Naive thymus-derived CD4-positive, alpha-beta T cell (primary cell): ENCODE data around the gene LRP1. TPM values are rescaled to one million over a fixed set of nuclear protein-coding genes. Genes with fewer than 3 reads are reported as not detected.

ENCODE experiments used
- ATAC-seq: fragments of 150-1000 bp; cut with Tn5 transposase; 2 replicates; pipeline ENCODE4 v1.10.0; 2021; ENCODE audit warnings: mild to moderate bottlenecking, moderate library complexity
- CTCF ChIA-PET: fragments of 350-600 bp; sonication (Branson Sonifier 250); formaldehyde crosslinking; loops from one replicate; lab custom pipeline; 2021; ENCODE audit warnings: antibody characterized with exemption; lab: Charles Lee
- POLR2A ChIA-PET: fragments of 350-600 bp; sonication (Branson Sonifier 250); formaldehyde crosslinking; loops from one replicate; lab custom pipeline; 2021; ENCODE audit warnings: antibody characterized with exemption, inconsistent platforms; lab: Charles Lee
- DNase-seq, 9 donors: peaks; one replicate each; pipeline versions ENCODE4 v3.0.0 to v3.0.0-alpha.2; 2020 to 2022; ENCODE audit warnings: mixed read lengths in 1 of 9
- H3K27ac ChIP-seq: one replicate; pipeline ENCODE4 v1.7.0; 2013; ENCODE audit warnings: mild to moderate bottlenecking, low read depth, low read length, moderate library complexity
- H3K27me3 ChIP-seq, 2 donors: one replicate each; pipeline ENCODE4 v1.7.0; 2013; ENCODE audit warnings: low read length in 2 of 2, mild to moderate bottlenecking in 2 of 2, moderate library complexity in 2 of 2; ENCODE audit not compliant: control insufficient read depth in 2 of 2, insufficient read depth in 2 of 2
- H3K36me3 ChIP-seq, 3 experiments: 1 replicate in 2 of 3; 2 replicates in 1 of 3; pipeline ENCODE4 v1.7.0; 2013; ENCODE audit warnings: low read length in 3 of 3, mild to moderate bottlenecking in 3 of 3, moderate library complexity in 1 of 3; ENCODE audit not compliant: insufficient read depth in 3 of 3, control insufficient read depth in 2 of 3
- H3K4me1 ChIP-seq, 2 donors: one replicate each; pipeline ENCODE4 v1.7.0; 2013; ENCODE audit warnings: low read length in 2 of 2, mild to moderate bottlenecking in 2 of 2, moderate library complexity in 1 of 2; ENCODE audit not compliant: control insufficient read depth in 2 of 2, insufficient read depth in 2 of 2
- H3K4me3 ChIP-seq: 2 replicates; pipeline ENCODE4 v1.7.0; 2013; ENCODE audit warnings: mild to moderate bottlenecking, low read length
- H3K9me3 ChIP-seq, 3 experiments: 1 replicate in 2 of 3; 2 replicates in 1 of 3; pipeline ENCODE4 v1.7.0; 2013; ENCODE audit warnings: low read length in 3 of 3; ENCODE audit not compliant: control insufficient read depth in 2 of 3
- H3K27ac Mint-ChIP-seq, 9 donors: one replicate each; pipeline ENCODE4 v1.8.0; 2020 to 2022; ENCODE audit warnings: mixed read lengths in 9 of 9, mild to moderate bottlenecking in 8 of 9, moderate library complexity in 5 of 9, inconsistent platforms in 2 of 9
- H3K27me3 Mint-ChIP-seq, 5 donors: one replicate each; pipeline ENCODE4 v1.8.0; 2021 to 2022; ENCODE audit warnings: mixed read lengths in 5 of 5, mild to moderate bottlenecking in 1 of 5
- H3K36me3 Mint-ChIP-seq, 5 donors: one replicate each; pipeline ENCODE4 v1.8.0; 2020 to 2022; ENCODE audit warnings: mixed read lengths in 5 of 5, mild to moderate bottlenecking in 3 of 5, inconsistent platforms in 1 of 5
- H3K4me1 Mint-ChIP-seq, 7 donors: one replicate each; pipeline ENCODE4 v1.8.0; 2020 to 2022; ENCODE audit warnings: mixed read lengths in 7 of 7, mild to moderate bottlenecking in 3 of 7, inconsistent platforms in 1 of 7
- H3K4me3 Mint-ChIP-seq, 10 donors: one replicate each; pipeline ENCODE4 v1.8.0; 2020 to 2022; ENCODE audit warnings: mild to moderate bottlenecking in 10 of 10, mixed read lengths in 10 of 10, moderate library complexity in 6 of 10, inconsistent platforms in 2 of 10
- H3K9me3 Mint-ChIP-seq, 11 donors: one replicate each; pipeline ENCODE4 v1.8.0; 2020 to 2022; ENCODE audit warnings: mixed read lengths in 11 of 11, mild to moderate bottlenecking in 4 of 11, inconsistent platforms in 1 of 11, moderate library complexity in 1 of 11
- intact Hi-C, 2 donors: fragments of 100-400 bp; cut with micrococcal nuclease; formaldehyde crosslinking; loops; one replicate each; pipeline ENCODE4 v1.15.1; 2023
- polyA plus RNA-seq, 2 donors: library from polyadenylated mRNA; unstranded; fragments of 300-500 nt; fragmentation: Illumina TruSeq; gene quantifications; one replicate each; pipeline ENCODE4 v1.2.3, GENCODE V29; 2021
- total RNA-seq, 6 experiments: library from RNA in 5 of 6; stranded (reverse) in 5 of 6; gene quantifications; 1 replicate in 5 of 6; 2 replicates in 1 of 6; pipeline ENCODE4 v1.2.3 and lab custom pipeline; 2021 to 2026

The LRP1 gene
- total and polyA plus RNA-seq, 7 experiments from 2014 or later = 0.58 to 119 (median 10.5) TPM

DNA sequence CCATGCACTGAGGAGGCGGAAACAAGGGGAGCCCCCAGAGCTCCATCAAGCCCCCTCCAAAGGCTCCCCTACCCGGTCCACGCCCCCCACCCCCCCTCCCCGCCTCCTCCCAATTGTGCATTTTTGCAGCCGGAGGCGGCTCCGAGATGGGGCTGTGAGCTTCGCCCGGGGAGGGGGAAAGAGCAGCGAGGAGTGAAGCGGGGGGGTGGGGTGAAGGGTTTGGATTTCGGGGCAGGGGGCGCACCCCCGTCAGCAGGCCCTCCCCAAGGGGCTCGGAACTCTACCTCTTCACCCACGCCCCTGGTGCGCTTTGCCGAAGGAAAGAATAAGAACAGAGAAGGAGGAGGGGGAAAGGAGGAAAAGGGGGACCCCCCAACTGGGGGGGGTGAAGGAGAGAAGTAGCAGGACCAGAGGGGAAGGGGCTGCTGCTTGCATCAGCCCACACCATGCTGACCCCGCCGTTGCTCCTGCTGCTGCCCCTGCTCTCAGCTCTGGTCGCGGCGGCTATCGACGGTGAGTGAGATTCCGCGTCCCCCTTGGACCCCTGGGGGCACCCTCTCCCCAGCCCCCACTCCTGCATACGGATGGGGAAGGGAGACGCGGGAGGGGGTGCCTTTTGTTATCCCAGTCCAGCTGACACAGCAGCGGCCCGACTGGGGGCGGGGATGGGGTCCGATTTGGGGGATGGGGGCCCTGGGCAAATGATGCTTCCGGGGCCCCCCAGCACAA is 400 bp downstream of the LRP1 start:
- no peak for ATAC-seq
- Histone ChIP-seq H3K36me3 (peaks cover 0 to 5% (median 0%) of the 10 kb centered on the region in 3 experiments), H3K4me3 (peak overlapping the region; percentile 91), H3K4me1 (peaks cover 0 to 6% of the 10 kb centered on the region in 2 donors), H3K9me3 (no peaks in the 10 kb centered on the region), H3K27me3 (peaks cover 0 to 5% of the 10 kb centered on the region in 2 donors), H3K27ac (peak overlapping the region; percentile 84)
- POLR2A ChIA-PET = interaction anchor here (0.7 to 1.6 kb wide), 9 partner anchors 8 to 500 kb away, joined by 3 to 17 read pairs (median 3); partner anchors contain the start of genes NEMP1 and STAT6
- intact Hi-C loops = loop anchor here (1.0 to 10.0 kb wide), 5 partner anchors 16 to 326 kb away; partner anchors contain the start of genes GLI1 (in 1 of the 2), INHBE (in 1 of the 2) and ZBTB39 (in 1 of the 2)
- H3K27me3 Mint-ChIP-seq = peaks cover 0 to 58% (median 0%) of the 10 kb centered on the region in 5 donors
- H3K4me1 Mint-ChIP-seq = peaks cover 0 to 29% (median 15%) of the 10 kb centered on the region in 7 donors
- peaks cover 0 to 5% (median 0%) of the 10 kb centered on the region in 11 donors for H3K9me3 Mint-ChIP-seq
- H3K36me3 Mint-ChIP-seq = peaks cover 0 to 4% (median 0%) of the 10 kb centered on the region in 5 donors
- CTCF ChIA-PET = interaction anchor here (0.7 to 10.8 kb wide), 5 partner anchors 16 to 127 kb away, joined by 3 to 162 read pairs (median 4); no protein-coding TSS in a partner anchor
- H3K4me3 Mint-ChIP-seq = peak overlapping the region; percentile 53 to 95 (median 88)
- H3K27ac Mint-ChIP-seq = peak overlapping the region in 3 of 9 donors; percentile 44 to 79 (median 78)
- DNase-seq = peak in 1 of 9 donors; percentile 9

DNA sequence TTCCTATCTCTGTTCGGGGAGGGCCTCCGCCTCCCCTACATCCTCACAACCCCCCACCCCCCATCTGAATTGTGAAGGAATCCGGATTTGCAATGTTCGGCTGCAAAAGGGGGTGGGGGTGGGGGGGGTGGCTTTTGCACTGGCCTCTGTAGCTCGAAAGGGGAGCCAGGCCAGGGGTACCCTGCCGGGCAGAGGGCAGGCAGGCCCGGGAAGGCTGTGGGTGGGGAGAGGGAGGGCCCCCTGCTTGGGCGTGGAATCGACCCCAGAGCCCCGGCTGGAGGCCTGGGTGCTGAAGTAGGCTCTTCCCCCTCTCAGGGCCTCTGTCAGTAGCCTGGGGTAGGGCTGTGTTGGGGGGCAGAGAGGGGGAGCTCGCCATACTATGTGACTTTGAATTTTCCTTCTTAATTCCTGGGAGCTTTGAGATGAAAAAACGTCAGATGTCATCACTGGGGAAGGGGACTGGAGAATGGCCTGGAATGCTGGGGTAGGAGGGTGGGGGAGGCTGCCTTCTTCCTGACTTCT is 1.1 kb downstream of the LRP1 start:
- DNase-seq = peak in 1 of 9 donors; percentile 3
- peaks cover 0 to 55% (median 0%) of the 10 kb centered on the region in 5 donors for H3K27me3 Mint-ChIP-seq
- POLR2A ChIA-PET = interaction anchor here (0.9 kb wide), 1 partner anchor 60 kb away, joined by 3 read pairs; no protein-coding TSS in a partner anchor

DNA sequence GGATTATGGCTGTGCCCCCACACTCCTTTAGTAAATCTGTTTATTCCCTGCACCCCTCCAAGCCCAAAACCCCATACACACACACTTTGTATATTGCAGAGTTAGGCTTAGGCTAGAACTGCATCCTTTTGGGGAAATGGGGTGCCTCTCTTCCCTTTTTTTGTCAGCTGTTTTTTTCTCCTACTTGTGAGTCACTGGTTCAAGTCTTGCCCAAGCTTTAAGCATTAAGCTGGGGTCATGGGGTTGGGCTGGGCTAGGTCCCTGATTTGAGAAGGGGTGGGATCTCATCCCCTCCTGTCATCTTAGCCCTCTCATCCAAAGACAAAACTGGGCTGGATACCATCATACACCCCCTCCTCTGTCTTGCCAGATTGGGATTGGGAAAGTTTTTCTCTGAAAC is 1.6 kb downstream of the LRP1 start:
- CTCF ChIA-PET = interaction anchor here (1.0 to 3.0 kb wide), 2 partner anchors 18 to 53 kb away, joined by 5 to 9 read pairs; partner anchors contain the start of gene STAT6
- Histone ChIP-seq H3K9me3 (no peaks in the 10 kb centered on the region), H3K4me1 (peaks cover 0 to 6% of the 10 kb centered on the region in 2 donors), H3K36me3 (peaks cover 0 to 5% (median 0%) of the 10 kb centered on the region in 3 experiments), H3K27ac (no peak overlapping the region), H3K27me3 (peaks cover 0 to 5% of the 10 kb centered on the region in 2 donors), H3K4me3 (no peak overlapping the region)
- peak in 1 of 9 donors; percentile 0 for DNase-seq
- ATAC-seq = peak; percentile 43
- no peaks in the 10 kb centered on the region for H3K36me3 Mint-ChIP-seq
- peak overlapping the region in 6 of 9 donors; percentile 48 to 84 (median 66) for H3K27ac Mint-ChIP-seq
- POLR2A ChIA-PET = no interaction called here
- H3K9me3 Mint-ChIP-seq = peaks cover 0 to 1% (median 0%) of the 10 kb centered on the region in 11 donors
- intact Hi-C loops = loop anchor here (5.0 to 10.0 kb wide), 2 partner anchors 123 to 325 kb away; partner anchors contain the start of genes GLI1 (in 1 of the 2), INHBE (in 1 of the 2) and ZBTB39 (in 1 of the 2)
- peaks cover 0 to 50% (median 0%) of the 10 kb centered on the region in 5 donors for H3K27me3 Mint-ChIP-seq
- peaks cover 6 to 23% (median 14%) of the 10 kb centered on the region in 7 donors for H3K4me1 Mint-ChIP-seq
- H3K4me3 Mint-ChIP-seq = peak overlapping the region; percentile 59 to 93 (median 68)

More for the DNA sequence above, 1.1 kb downstream of the LRP1 start:
- peaks cover 3 to 25% (median 15%) of the 10 kb centered on the region in 7 donors for H3K4me1 Mint-ChIP-seq
- H3K9me3 Mint-ChIP-seq = peaks cover 0 to 1% (median 0%) of the 10 kb centered on the region in 11 donors
- Histone ChIP-seq H3K36me3 (peaks cover 0 to 5% (median 0%) of the 10 kb centered on the region in 3 experiments), H3K9me3 (no peaks in the 10 kb centered on the region), H3K4me3 (no peak overlapping the region), H3K27ac (no peak overlapping the region), H3K27me3 (peaks cover 0 to 5% of the 10 kb centered on the region in 2 donors), H3K4me1 (peaks cover 0 to 6% of the 10 kb centered on the region in 2 donors)
- intact Hi-C loops = loop anchor here (5.0 to 10.0 kb wide), 2 partner anchors 122 to 325 kb away; partner anchors contain the start of genes GLI1 (in 1 of the 2), INHBE (in 1 of the 2) and ZBTB39 (in 1 of the 2)
- H3K4me3 Mint-ChIP-seq = peak overlapping the region; percentile 59 to 93 (median 71)
- CTCF ChIA-PET = interaction anchor here (3.0 to 10.8 kb wide), 2 partner anchors 17 to 54 kb away, joined by 9 to 162 read pairs; partner anchors contain the start of gene STAT6
- H3K36me3 Mint-ChIP-seq = no peaks in the 10 kb centered on the region
- no peak for ATAC-seq
- H3K27ac Mint-ChIP-seq = peak overlapping the region in 6 of 9 donors; percentile 48 to 84 (median 66)

DNA sequence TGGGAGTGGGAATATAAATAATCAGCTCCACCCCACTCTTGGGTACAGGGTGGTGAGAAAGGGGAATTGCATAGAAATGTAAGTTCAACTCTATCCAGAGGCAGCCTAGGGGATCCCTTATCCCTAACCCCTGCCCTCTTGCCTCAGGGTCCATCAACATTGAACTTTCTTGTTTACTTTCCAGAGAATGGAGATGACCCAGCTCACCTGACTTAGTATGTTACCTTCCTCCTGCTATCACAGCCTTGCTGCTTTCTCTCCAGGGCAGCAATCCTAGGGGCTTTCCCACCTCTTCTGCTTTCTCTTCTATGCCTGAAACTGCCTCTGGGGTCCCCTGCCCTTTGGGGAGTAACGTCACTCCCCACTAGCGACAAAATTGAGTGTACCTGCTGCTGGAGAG is 2.7 kb downstream of the LRP1 start:
- Histone ChIP-seq H3K4me3 (no peak overlapping the region), H3K27me3 (peaks cover 0 to 5% of the 10 kb centered on the region in 2 donors), H3K36me3 (peaks cover 0 to 5% (median 0%) of the 10 kb centered on the region in 3 experiments), H3K27ac (no peak overlapping the region), H3K9me3 (no peaks in the 10 kb centered on the region), H3K4me1 (peaks cover 0 to 6% of the 10 kb centered on the region in 2 donors)
- H3K36me3 Mint-ChIP-seq = no peaks in the 10 kb centered on the region
- peak overlapping the region in 4 of 9 donors; percentile 22 to 77 (median 52) for H3K27ac Mint-ChIP-seq
- DNase-seq = peak in 1 of 9 donors; percentile 8
- peak overlapping the region in 4 of 10 donors; percentile 4 to 93 (median 43) for H3K4me3 Mint-ChIP-seq
- ChIA-PET POLR2A (interaction anchor here (1.0 kb wide), 1 partner anchor 52 kb away, joined by 3 read pairs; no protein-coding TSS in a partner anchor), CTCF (interaction anchor here (1.0 to 3.0 kb wide), 2 partner anchors 19 to 51 kb away, joined by 5 to 9 read pairs; partner anchors contain the start of gene STAT6)
- peaks cover 6 to 23% (median 14%) of the 10 kb centered on the region in 7 donors for H3K4me1 Mint-ChIP-seq
- peaks cover 0 to 44% (median 0%) of the 10 kb centered on the region in 5 donors for H3K27me3 Mint-ChIP-seq
- intact Hi-C loops = no loop called here
- no peak for ATAC-seq
- peaks cover 0 to 1% (median 0%) of the 10 kb centered on the region in 11 donors for H3K9me3 Mint-ChIP-seq

DNA sequence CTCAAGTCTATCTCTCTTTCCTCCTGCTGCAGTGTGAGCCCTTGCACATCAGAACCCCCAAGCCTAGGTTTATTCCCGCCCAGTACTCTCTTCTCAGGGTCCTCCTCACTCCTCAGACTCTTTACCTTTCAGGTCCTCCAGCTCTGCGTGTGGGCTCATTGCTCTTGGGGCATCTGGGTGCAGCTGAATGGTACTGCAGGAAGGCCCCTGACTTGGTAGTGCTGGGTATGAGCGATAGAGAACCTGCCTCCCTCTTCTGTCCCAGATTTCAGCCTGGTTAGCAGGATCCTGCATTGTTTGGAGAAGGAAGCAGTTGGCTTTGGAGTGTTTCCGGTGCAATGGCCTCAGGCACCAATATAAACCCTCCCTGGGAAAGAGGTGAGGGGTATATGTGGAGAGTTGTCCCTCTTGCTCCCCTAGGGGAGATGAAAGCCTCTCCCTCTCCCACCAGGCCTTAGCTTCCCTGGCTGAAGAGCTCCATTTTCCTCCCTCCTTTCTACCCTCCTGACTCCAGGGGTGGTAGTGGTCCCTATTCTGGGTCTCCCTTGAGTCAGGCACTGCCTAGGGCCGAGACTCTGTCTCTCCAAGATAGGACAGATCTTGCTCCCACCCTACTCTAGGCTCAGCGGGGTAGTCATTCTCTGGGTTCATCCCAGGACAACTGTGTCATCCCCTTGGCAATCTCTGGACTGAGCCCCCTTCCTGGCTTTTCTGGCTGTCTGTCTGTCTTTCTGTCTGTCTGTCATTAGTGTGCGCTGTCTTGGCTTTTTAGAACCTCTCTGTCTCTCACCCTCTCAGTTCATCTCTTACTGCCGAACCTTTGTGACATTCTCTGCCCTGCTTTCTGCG is 3.8 kb downstream of the LRP1 start:
- Histone ChIP-seq H3K9me3 (no peaks in the 10 kb centered on the region), H3K4me3 (no peak overlapping the region), H3K36me3 (peaks cover 0 to 5% (median 0%) of the 10 kb centered on the region in 3 experiments), H3K4me1 (peaks cover 0 to 3% of the 10 kb centered on the region in 2 donors), H3K27ac (no peak overlapping the region), H3K27me3 (peaks cover 0 to 5% of the 10 kb centered on the region in 2 donors)
- Mint-ChIP-seq H3K9me3 (peaks cover 0 to 1% (median 0%) of the 10 kb centered on the region in 11 donors), H3K27ac (peak overlapping the region in 4 of 9 donors; percentile 1 to 70 (median 27)), H3K36me3 (no peaks in the 10 kb centered on the region), H3K4me3 (peak overlapping the region in 1 of 10 donors; percentile 39), H3K4me1 (peaks cover 5 to 20% (median 10%) of the 10 kb centered on the region in 7 donors), H3K27me3 (peaks cover 0 to 33% (median 0%) of the 10 kb centered on the region in 5 donors)
- DNase-seq (peak in 1 of 9 donors; percentile 4), ATAC-seq (no peak)
- POLR2A ChIA-PET = no interaction called here
- intact Hi-C loops = no loop called here
- CTCF ChIA-PET = interaction anchor here (0.6 to 3.0 kb wide), 3 partner anchors 13 to 1111 kb away, joined by 3 to 9 read pairs (median 4); partner anchors contain the start of gene STAT6
